Measurements from ENCODE around the gene IRF6.

Gene IRF6

DNA sequence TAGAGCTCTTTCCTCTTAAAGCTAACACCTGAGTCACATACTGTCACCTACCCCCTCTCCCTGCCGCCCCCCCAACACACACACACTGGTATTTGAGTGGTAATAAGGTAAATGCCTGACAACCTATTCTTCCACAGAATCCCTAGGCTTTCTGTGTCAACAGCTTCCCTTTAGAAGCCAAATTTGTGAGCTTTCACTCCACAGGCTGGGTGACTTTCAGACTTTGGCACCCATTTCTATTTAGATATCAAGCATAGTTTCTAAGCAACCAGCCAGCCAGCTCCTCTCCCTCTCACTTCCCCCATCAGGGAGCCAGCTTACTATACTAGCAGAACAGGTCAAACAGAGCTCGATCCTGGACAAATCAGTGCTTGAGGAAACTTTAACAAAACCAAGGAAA, 18.4 kb downstream of the IRF6 start:
- DNase-seq (no peak), ATAC-seq (no peak)
- Mint-ChIP-seq H3K36me3 (ENCODE audit: low read depth) (peaks cover 15% of the 10 kb centered on the region), H3K27me3 (peaks cover 12% of the 10 kb centered on the region), H3K4me1 (peaks cover 33% of the 10 kb centered on the region), H3K9me3 (no peaks in the 10 kb centered on the region), H3K4me3 (no peak overlapping the region), H3K27ac (no peak overlapping the region)

DNA sequence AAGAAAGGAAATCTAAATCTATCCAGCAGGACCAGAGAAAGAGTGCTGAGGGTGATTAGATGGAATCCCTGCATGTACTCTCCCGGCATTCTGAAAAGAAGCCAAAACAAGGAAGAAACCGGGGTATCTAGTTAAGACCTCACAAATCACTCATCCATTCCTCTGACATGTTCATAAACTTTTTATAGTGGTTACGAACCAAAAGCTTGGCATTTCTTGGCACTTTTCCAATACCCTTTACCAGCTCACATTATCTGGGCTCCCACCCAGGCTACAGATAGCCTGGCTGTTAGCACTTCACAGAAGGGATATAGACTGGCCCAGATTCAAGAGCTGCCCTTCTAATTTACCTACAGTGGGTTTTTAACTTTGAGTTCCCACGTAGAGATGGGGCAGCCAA, 19.8 kb downstream of the IRF6 start:
- DNase-seq (no peak), ATAC-seq (no peak)
- no peak overlapping the region for H3K4me3 Mint-ChIP-seq
- H3K27ac Mint-ChIP-seq = no peak overlapping the region
- H3K36me3 Mint-ChIP-seq (ENCODE audit: low read depth) = peaks cover 27% of the 10 kb centered on the region
- no peaks in the 10 kb centered on the region for H3K9me3 Mint-ChIP-seq
- peaks cover 12% of the 10 kb centered on the region for H3K27me3 Mint-ChIP-seq
- H3K4me1 Mint-ChIP-seq = peaks cover 37% of the 10 kb centered on the region

DNA sequence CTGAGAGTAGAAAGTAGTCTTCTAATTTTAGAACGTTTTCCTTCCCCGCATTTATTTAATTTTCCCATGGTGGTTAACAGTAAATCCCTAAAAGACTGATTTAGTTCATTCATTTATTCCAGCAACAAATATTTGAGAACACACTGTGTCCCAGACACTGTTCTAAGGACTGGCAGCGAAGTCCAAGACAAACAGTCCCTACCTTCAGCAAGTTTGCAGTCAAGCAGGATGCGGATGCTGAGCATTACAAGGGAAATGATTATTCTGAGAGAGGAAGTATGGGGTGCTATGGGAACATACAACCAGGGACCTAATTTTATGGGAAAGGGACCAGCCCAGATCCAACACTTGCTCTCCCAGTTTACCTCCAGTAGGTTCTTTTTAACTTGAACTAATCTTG, 20.4 kb downstream of the IRF6 start:
- peaks cover 37% of the 10 kb centered on the region for H3K4me1 Mint-ChIP-seq

DNA sequence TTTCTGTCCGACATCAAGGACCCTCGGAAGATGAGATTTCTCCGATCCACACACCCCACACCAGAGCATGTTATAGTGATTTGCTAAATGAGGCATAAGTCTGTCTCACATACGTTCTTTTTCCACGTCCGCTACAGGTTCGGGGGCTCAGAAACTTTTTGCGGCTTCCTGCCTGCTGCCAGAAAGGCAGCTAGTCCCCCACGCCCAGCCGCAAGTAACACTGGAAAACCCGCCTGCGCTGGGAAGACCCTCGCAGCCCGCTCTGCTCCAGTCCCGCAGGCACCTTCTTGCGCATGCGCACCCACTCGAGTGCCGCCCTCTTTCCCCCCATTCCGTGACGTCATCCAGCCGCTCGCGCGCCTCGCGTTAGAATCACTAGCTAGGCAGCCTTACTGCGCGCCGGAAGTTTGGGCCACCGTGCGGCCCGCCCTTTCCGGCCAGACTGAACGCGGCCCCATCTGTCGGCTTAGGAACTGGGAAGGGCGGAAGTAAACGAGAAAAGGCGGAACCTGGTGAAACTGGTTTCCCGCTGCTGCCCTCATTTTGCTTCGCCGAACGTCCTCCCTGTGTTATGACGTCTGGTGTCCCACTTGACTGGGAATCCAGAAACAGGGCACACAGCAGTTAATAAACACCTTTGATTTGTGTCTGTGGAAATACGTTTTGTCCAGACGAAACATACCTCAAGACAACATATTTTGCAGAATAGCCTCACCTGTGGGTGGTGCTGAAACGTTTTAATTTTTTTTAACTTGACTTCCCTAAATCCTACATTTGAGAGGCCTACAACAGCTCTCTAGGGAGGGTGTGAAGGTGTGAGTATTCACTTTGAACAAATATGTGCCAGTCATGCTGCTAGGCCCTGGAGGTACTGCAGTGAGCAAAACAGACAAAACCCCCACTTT, 21.4 kb downstream of the IRF6 start, which contains the start of gene C1orf74:
Gene C1orf74 (minus strand): TSS at position 295 of the 905 bp plus-strand sequence. CDS start 925 bp downstream, outside the sequence.
- peak within 1 kb of the TSS; percentile 100 for H3K27ac Mint-ChIP-seq
- H3K4me3 Mint-ChIP-seq = peak within 1 kb of the TSS; percentile 94
- DNase-seq = peak; percentile 100
- peak; percentile 98 for ATAC-seq
- peaks cover 44% of the 10 kb centered on the region for H3K4me1 Mint-ChIP-seq
- peaks cover 41% of the 10 kb centered on the region for H3K36me3 Mint-ChIP-seq (ENCODE audit: low read depth)
- peaks cover 8% of the 10 kb centered on the region for H3K27me3 Mint-ChIP-seq
- no peaks in the 10 kb centered on the region for H3K9me3 Mint-ChIP-seq

More for the DNA sequence above, 20.4 kb downstream of the IRF6 start:
- DNase-seq = no peak
- no peaks in the 10 kb centered on the region for H3K9me3 Mint-ChIP-seq
- no peak for ATAC-seq
- H3K4me3 Mint-ChIP-seq = no peak overlapping the region
- peaks cover 12% of the 10 kb centered on the region for H3K27me3 Mint-ChIP-seq
- peak overlapping the region; percentile 100 for H3K27ac Mint-ChIP-seq
- H3K36me3 Mint-ChIP-seq (ENCODE audit: low read depth) = peaks cover 31% of the 10 kb centered on the region

DNA sequence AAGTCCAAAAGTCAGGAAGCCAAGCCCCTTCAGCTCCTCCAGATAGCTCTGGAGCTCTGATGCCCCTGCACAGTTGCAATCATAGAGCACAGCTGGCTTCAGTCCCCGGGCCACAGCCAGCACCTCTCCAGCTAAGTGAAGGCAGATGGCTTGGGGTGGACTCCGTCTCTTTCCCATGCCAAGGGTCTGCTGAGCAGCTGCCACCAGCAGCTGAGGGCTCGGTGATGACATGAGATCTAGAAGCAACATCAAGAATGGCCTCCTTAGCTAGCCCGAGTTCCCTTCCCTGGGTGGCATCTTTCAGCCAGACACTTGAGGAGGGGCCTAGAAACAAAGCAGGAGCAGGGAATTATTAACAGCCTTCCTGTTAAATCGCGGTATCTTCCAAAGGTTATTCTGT, 22.6 kb downstream of the IRF6 start:
- DNase-seq = no peak
- H3K27ac Mint-ChIP-seq = peak overlapping the region; percentile 100
- H3K4me1 Mint-ChIP-seq = peaks cover 43% of the 10 kb centered on the region
- peaks cover 3% of the 10 kb centered on the region for H3K27me3 Mint-ChIP-seq
- no peaks in the 10 kb centered on the region for H3K9me3 Mint-ChIP-seq
- peak overlapping the region; percentile 94 for H3K4me3 Mint-ChIP-seq
- ATAC-seq = no peak
- peaks cover 50% of the 10 kb centered on the region for H3K36me3 Mint-ChIP-seq (ENCODE audit: low read depth)

DNA sequence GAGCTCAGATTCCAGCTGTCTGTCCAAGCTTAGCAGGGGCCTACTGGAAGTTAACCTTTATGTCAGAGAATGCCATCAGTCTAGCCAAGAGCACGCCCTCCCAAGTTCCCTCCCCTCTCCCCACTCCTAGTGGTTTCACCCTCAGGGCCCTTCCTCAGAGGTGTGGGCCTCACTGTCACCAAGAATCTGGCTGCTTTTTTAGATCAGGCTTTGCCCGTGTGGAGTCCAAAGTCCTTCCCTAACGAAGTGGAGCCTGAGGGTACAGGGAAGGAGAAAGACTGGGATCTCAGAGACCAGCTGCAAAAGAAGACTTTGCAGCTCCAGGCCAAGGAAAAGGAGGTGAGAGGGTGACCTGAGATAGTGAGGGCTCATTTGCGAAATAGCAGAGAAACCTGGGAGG, 25.7 kb downstream of the IRF6 start:
- Mint-ChIP-seq H3K27ac (peak overlapping the region; percentile 57), H3K4me1 (peaks cover 56% of the 10 kb centered on the region), H3K27me3 (peaks cover 3% of the 10 kb centered on the region), H3K9me3 (no peaks in the 10 kb centered on the region), H3K36me3 (ENCODE audit: low read depth) (peaks cover 80% of the 10 kb centered on the region), H3K4me3 (no peak overlapping the region)
- ATAC-seq (no peak), DNase-seq (no peak)

DNA sequence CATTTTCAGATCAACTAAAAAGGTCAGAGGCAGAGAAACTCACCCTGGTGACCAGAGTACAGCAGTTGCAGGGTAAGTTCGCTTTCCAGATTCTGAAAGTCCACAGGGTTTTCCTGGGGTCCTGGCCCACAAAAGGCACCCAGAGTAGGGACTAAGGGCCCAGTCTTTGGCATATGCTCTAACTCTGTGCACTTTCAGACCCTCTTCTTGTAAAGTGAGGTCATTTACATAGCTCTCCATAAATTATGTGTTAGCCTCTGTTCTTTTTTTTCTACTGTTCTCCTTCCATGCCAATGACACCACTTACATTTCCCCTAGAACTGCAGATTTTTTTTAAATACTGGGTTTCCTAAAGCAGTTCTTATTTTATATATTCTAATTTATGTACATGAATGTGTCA, 27.8 kb downstream of the IRF6 start:
- ATAC-seq (no peak), DNase-seq (no peak)
- Mint-ChIP-seq H3K27ac (peak overlapping the region; percentile 59), H3K9me3 (no peaks in the 10 kb centered on the region), H3K36me3 (ENCODE audit: low read depth) (peaks cover 84% of the 10 kb centered on the region), H3K4me1 (peaks cover 35% of the 10 kb centered on the region), H3K4me3 (no peak overlapping the region), H3K27me3 (no peaks in the 10 kb centered on the region)

DNA sequence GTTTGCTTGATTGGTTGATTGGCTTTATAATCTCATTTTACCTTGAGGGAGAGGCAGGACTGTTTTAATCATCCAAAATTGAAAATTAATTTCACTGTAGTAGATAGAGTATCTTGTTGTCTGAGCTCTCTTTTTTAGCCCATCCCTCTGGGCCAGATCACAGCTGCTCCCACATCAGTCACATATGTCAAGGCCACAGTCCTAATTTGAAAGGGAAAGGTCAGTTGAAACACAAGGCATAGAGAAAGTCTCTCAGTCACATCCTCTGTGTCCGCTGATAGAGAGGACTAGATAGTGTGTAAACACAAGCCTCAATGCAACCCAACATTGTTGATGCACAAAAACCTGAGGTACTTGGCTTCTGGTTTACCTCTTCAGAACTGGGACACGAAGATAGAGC, 28.4 kb downstream of the IRF6 start:
- H3K27me3 Mint-ChIP-seq = no peaks in the 10 kb centered on the region
- H3K27ac Mint-ChIP-seq = peak overlapping the region; percentile 59
- DNase-seq (no peak), ATAC-seq (no peak)
- H3K36me3 Mint-ChIP-seq (ENCODE audit: low read depth) = peaks cover 80% of the 10 kb centered on the region
- no peak overlapping the region for H3K4me3 Mint-ChIP-seq
- H3K9me3 Mint-ChIP-seq = no peaks in the 10 kb centered on the region
- peaks cover 31% of the 10 kb centered on the region for H3K4me1 Mint-ChIP-seq

DNA sequence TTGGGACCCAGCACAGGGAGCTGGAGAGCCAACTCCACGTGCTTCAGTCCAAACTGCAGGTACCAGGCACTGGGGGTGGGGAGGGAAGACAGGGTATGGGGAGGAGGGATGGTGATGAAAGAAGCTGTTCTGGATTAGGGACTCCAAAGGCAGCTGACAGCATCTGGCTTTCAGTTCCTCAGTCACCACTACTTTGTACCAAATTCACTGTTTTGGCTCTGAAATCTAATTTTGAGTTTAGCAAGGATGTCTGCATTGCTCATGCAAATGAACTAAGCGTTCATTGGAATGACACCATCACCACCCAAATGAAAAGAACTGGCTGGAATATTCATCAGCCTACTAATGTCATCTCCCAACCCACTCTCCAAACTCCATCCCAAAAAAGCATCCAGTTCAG, 30.3 kb downstream of the IRF6 start:
- no peaks in the 10 kb centered on the region for H3K9me3 Mint-ChIP-seq
- H3K4me1 Mint-ChIP-seq = peaks cover 26% of the 10 kb centered on the region
- DNase-seq (no peak), ATAC-seq (no peak)
- H3K36me3 Mint-ChIP-seq (ENCODE audit: low read depth) = peaks cover 64% of the 10 kb centered on the region
- H3K4me3 Mint-ChIP-seq = no peak overlapping the region
- H3K27ac Mint-ChIP-seq = peak overlapping the region; percentile 68
- no peaks in the 10 kb centered on the region for H3K27me3 Mint-ChIP-seq

DNA sequence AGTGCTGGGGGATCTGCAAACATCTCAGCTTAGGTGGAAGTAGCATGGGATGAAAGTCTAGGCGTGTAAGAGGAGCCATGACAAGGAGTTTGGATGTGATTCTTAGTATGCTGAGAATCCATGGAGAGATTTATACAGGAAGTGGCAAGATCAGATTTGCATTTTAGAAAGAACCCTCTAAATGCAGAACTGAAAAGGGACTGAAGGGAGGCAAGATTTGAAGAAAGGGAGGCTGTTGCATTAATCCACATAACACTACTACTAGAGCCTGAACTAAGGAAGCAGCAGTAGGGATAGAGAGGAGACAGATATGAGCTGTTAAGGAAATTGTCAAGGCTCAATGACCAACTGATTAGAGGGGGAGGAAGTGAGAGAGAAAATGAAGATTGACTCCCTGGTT, 31.4 kb downstream of the IRF6 start:
- H3K27ac Mint-ChIP-seq = peak overlapping the region; percentile 68
- ATAC-seq = no peak
- no peak for DNase-seq
- no peaks in the 10 kb centered on the region for H3K27me3 Mint-ChIP-seq
- H3K9me3 Mint-ChIP-seq = no peaks in the 10 kb centered on the region
- H3K4me3 Mint-ChIP-seq = no peak overlapping the region
- peaks cover 54% of the 10 kb centered on the region for H3K36me3 Mint-ChIP-seq (ENCODE audit: low read depth)
- H3K4me1 Mint-ChIP-seq = peaks cover 20% of the 10 kb centered on the region

DNA sequence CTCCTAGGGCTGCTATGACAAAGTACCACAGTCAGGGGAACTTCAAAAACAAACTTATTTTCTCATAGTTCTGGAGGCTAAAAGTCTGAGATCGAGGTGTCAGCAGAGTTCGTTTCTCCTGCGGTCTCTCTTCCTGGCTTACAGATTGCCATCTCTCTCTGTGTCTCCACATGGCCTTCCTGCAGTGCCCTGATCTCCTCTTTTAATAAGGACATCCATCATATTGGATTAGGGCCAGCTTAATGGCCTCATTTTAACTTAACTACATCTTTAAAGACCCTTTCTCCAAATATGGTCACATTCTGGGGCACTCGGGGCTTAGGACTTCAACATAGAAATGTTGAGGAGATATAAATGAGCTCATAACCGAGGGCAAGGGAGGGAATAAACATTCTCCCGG, 33.8 kb downstream of the IRF6 start:
- peaks cover 49% of the 10 kb centered on the region for H3K36me3 Mint-ChIP-seq (ENCODE audit: low read depth)
- no peak overlapping the region for H3K4me3 Mint-ChIP-seq
- no peak for DNase-seq
- H3K9me3 Mint-ChIP-seq = no peaks in the 10 kb centered on the region
- H3K4me1 Mint-ChIP-seq = peaks cover 30% of the 10 kb centered on the region
- ATAC-seq = no peak
- H3K27ac Mint-ChIP-seq = no peak overlapping the region
- H3K27me3 Mint-ChIP-seq = no peaks in the 10 kb centered on the region

DNA sequence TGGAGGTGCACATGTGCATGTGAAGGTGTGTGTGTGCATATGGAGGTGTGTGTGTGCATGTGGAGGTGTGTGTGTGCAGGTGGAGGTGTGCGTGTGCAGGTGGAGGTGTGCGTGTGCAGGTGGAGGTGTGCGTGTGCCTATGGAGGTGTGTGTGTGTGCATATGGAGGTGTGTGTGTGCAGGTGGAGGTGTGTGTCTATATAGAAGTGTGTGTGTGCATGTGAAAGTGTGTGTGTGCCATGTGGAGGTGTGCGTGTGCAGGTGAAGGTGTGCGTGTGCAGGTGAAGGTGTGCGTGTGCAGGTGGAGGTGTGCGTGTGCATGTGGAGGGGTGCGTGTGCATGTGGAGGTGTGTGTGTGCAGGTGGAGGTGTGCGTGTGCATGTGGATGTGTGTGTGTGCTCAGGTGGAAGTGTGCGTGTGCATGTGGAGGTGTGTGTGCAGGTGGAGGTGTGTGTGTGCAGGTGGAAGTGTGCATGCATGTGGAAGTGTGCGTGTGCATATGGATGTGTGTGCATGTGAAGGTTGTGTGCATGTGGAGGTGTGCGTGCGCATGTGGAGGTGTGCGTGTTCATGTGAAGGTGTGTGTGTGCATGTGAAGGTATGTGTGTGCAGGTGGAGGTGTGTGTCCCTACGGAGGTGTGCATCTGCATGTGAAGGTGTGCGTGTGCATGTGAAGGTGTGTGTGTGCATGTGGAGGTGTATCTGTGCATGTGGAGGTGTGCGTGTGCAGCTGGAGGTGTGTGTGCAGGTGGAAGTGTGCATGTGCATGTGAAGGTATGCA, 35.1 kb downstream of the IRF6 start:
- H3K27me3 Mint-ChIP-seq = no peaks in the 10 kb centered on the region
- ATAC-seq (no peak), DNase-seq (no peak)
- H3K9me3 Mint-ChIP-seq = no peaks in the 10 kb centered on the region
- H3K4me3 Mint-ChIP-seq = no peak overlapping the region
- peaks cover 34% of the 10 kb centered on the region for H3K4me1 Mint-ChIP-seq
- H3K36me3 Mint-ChIP-seq (ENCODE audit: low read depth) = peaks cover 50% of the 10 kb centered on the region
- H3K27ac Mint-ChIP-seq = no peak overlapping the region

DNA sequence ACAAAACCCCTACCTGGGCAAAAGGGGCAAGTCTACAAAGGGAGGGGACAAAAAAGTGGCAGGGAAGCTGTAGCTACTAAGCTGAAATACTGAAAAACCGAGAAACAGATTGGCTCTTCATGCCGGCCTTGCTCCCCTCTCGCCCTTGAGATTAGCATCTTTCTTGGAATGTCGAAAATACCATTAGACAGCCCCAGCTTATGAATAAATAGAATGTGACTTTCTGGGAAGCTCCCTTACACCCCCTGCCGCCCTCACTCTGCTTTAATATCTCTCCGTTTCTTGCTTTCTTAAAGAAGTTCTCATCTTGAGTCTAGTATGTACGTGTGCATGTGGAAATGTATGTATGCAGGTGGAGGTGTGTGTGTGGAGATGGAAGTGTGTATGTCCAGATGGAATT, 36.0 kb downstream of the IRF6 start:
- Mint-ChIP-seq H3K27ac (no peak overlapping the region), H3K27me3 (no peaks in the 10 kb centered on the region), H3K9me3 (no peaks in the 10 kb centered on the region), H3K4me1 (peaks cover 40% of the 10 kb centered on the region), H3K4me3 (no peak overlapping the region), H3K36me3 (ENCODE audit: low read depth) (peaks cover 48% of the 10 kb centered on the region)
- DNase-seq = no peak
- no peak for ATAC-seq

DNA sequence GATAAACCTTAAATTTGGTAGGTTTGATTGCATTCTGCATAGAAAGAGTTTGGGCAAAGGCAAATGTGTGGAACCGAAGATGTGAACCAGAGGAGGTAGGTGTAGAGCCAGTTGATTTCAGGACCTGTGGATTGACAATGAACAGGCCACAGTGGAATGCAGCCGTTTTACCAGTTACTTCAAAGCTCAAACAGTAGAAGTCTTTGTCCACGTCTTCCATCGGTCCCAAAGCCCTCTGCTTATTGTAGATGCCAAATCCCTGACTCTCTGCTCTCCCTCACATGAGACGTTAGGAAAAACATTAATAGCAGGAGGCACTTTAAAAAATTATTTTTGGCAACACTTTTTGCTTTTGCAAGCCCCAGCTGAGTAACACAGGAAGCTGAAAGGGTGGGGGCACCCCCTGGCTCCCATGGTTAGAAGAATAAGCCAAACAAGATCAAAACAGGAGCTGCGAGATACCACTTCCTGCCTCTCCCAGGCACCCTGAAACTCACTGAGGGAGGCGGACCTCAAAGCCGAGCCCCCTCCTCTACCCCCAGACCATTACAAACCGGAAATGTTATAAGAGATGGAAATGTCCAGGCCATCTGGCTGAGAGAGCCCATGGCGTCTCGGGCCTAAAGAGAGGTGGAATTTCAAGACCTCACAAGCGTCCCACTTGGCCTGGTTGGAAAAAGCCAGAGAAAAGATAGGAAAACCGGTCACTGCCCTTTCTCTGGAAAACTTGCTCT, 36.6 kb downstream of the IRF6 start:
- Mint-ChIP-seq H3K9me3 (no peaks in the 10 kb centered on the region), H3K4me3 (no peak overlapping the region), H3K27ac (no peak overlapping the region), H3K27me3 (no peaks in the 10 kb centered on the region), H3K4me1 (peaks cover 43% of the 10 kb centered on the region), H3K36me3 (ENCODE audit: low read depth) (peaks cover 46% of the 10 kb centered on the region)
- DNase-seq (peak; percentile 76), ATAC-seq (peak; percentile 75)

Measured in activated naive CD8-positive, alpha-beta T cell treated with anti-CD3 and anti-CD28 coated beads, Interleukin-2, amount 50 U/mL, for 24 hours (primary cell).